ENCODE data around the gene MEPCE.
"Not testable (repeated sequence)": the region's sequence is repeated elsewhere in the genome, so short reads cannot be mapped to it uniquely, and the experiment has no call there.

Gene MEPCE

GRCh38 chr7:100433592-100434296, 4.1 kb downstream of the MEPCE start:
- no peak for DNase-seq (ENCODE audit: low read depth in 2 of 2)

DNA sequence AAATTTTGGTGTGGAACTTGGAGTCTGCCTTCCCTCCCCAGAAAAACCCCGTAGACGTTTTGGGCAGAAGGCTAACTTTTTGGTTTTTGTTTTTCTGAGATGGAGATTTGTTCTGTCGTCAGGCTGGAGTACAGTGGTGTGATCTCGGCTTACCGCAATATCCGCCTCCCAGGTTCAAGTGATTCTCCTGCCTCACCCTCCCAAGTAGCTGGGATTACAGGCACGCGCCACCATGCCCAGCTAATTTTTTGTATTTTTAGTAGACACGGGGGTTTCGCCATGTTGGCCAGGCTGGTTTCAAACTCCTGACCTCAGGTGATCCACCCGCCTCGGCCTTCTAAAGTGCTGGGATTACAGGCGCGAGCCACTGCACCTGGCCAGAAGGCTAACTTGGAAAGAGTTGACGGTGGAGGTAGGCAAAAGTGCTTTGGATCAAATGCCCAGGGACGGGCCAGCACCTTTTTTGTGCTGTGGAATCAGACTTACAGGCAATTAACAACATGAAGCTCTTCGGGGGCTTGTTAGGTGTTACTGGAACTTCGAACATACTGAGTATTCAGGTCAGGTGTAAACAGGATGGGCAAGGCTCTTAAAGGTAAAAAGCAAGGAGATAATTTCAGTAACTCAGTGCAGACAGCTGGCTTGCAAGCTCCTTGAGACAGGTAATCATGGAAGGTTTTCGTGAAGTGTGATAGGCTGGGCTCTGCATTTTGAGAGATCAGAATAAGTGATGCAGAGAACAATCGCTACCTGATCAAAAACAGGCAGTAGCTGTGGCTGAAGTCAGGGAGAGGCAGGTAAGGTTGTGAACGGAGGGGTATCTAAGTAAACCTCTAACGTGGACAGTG, 4.9 kb downstream of the MEPCE start:
- DNase-seq (ENCODE audit: low read depth in 2 of 2) = no peak

- DNase-seq (ENCODE audit: low read depth in 2 of 2) = peak in 1 of 2 donors; percentile 41
These were observed 6.0 kb downstream of the MEPCE start for GRCh38 chr7:100435401-100436304.

DNA sequence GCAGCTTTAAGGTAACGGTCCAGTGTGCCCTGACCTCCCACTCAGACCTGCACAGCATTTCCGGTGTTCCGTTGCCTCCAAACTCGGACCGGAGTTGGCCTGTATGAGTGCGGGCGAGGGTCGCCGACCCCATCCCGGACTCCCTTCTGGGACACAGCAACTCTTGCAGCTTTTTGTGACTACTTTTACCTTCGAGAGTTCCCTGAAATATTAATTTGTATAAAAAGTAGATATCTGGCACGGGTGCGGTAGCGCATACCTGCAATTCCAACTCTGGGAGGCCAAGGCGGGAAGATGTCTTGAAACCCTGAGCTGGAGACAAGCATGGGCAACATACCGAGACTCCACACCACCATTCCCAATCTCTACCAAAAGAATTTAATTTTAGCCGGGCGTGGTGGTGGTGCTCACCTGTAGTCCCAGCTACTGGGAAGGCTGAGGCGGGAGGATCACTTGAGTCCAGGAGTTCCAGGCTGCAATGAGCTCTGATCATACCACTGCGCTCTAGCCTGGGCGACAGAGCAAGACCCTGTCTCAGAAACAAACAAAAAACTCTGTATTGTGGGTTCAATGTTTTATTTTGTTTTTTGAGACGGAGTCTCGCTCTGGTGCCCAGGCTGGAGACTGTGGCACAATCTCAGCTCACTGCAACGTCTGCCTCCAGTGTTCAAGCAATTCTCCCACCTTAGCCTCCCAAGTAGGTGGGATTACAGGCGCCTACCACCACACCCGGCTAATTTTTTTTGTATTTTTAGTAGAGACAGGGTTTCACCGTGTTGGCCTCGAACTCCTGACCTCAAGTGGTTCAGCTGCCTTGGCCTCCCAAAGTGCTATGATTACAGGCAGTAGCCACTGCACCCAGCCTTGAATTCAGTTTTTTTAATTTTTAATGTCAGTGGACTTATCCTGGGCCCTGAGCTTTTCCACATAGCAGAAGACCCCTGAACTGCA, 7.8 kb downstream of the MEPCE start:
- no peak for DNase-seq (ENCODE audit: low read depth in 2 of 2)

- DNase-seq (ENCODE audit: low read depth in 2 of 2) = no peak
These were observed 8.5 kb downstream of the MEPCE start for GRCh38 chr7:100438172-100438571.

- DNase-seq (ENCODE audit: low read depth in 2 of 2) = not testable (repeated sequence)
These were observed 9.1 kb downstream of the MEPCE start for GRCh38 chr7:100438731-100439130.

GRCh38 chr7:100439244-100439643, 9.6 kb downstream of the MEPCE start:
- DNase-seq (ENCODE audit: low read depth in 2 of 2) = not testable (repeated sequence)

- DNase-seq (ENCODE audit: low read depth in 2 of 2) = no peak
These were observed 12.3 kb downstream of the MEPCE start for GRCh38 chr7:100441641-100442535.

GRCh38 chr7:100443096-100443840, 13.6 kb downstream of the MEPCE start:
- DNase-seq (ENCODE audit: low read depth in 2 of 2) = no peak

GRCh38 chr7:100444311-100445278, 15.0 kb downstream of the MEPCE start:
- DNase-seq (ENCODE audit: low read depth in 2 of 2) = no peak

- DNase-seq (ENCODE audit: low read depth in 2 of 2) = no peak
These were observed 16.4 kb downstream of the MEPCE start for GRCh38 chr7:100446040-100446439.

DNA sequence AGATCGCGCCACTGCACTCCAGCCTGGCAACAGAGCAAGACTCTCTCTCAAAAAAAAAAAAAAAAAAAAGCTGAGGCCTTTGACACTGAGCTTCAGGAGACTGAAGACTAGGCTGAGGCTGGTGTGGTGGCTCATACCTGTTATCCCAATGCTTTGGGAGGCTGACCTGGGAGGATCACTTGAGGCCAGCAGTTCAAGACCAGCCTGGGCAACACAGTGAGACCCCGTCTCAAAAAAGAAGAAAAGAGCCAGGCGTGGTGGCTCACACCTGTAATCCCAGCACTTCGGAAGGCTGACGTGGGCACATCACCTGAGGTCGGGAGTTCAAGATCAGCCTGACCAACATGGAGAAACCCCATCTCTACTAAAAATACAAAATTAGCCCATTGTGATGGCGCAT, 17.7 kb downstream of the MEPCE start:
- DNase-seq (ENCODE audit: low read depth in 2 of 2) = not testable (repeated sequence)

DNA sequence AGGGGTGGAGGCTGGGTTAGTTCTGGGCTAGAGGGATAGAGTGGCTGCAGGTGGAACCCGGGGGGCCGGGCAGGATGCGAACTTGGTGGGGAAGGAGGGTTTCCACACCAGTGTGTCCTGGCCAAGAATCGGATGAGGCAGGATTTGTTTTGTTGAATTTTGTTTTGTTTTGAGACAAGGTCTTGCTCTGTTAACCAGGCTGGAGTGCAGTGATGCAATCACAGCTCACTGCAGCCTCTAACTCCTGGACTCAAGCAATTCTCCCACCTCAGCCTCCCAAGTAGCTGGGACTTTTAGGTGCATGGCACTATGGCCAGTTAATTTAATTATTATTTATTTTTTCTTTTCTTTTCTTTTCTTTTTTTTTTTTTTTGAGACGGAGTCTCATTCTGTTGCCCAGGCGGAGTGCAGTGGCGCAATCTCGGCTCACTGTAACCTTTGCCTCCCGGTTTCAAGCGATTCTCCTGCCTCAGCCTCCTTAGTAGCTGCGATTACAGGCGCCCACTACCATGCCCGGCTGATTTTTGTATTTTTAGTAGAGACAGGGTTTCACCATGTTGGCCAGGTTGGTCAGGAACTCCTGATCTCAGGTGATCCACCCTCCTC, 19.7 kb downstream of the MEPCE start:
- no peak for DNase-seq (ENCODE audit: low read depth in 2 of 2)

- DNase-seq (ENCODE audit: low read depth in 2 of 2) = no peak
These were observed 22.9 kb downstream of the MEPCE start for GRCh38 chr7:100452513-100452912.

DNA sequence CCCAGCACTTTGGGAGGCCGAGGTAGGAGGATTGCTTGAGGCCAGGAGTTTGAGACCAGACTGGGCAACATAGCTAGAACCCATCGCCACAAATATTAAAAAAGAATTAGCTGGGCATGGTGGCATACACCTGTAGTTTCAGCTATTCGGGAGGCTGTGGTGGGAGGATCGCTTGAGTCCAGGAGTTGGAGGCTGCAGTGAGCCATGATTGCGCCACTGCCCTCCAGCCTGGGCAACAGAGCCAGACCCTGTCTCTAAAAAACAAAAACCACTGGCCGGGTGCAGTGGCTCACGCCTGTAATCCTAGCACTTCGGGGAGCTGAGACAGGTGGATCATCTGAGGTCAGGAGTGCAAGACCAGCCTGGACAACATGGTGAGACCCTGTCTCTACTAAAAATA, 24.2 kb downstream of the MEPCE start:
- DNase-seq (ENCODE audit: low read depth in 2 of 2) = not testable (repeated sequence)

- no peak for DNase-seq (ENCODE audit: low read depth in 2 of 2)
These were observed 25.6 kb downstream of the MEPCE start for GRCh38 chr7:100455206-100455605.

DNA sequence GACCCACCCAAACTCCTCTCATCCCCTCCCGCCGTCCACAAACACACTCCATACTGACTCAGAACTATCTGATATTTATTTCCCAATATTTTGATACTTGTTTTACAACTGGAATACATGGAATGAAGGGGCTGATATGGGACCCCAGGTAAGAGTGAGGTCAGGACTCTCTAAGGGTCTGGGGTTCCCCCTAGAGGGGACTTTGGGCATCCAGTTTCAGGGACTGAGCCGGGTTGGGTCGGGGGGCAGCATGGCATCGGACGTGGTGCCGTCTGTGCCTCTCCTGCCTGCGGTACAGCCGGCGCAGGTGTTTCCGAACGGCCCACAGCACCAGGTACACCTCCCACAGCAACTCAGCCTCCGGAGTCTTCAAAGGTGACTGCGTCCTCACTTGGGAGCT, 26.9 kb downstream of the MEPCE start:
- DNase-seq (ENCODE audit: low read depth in 2 of 2) = no peak

DNA sequence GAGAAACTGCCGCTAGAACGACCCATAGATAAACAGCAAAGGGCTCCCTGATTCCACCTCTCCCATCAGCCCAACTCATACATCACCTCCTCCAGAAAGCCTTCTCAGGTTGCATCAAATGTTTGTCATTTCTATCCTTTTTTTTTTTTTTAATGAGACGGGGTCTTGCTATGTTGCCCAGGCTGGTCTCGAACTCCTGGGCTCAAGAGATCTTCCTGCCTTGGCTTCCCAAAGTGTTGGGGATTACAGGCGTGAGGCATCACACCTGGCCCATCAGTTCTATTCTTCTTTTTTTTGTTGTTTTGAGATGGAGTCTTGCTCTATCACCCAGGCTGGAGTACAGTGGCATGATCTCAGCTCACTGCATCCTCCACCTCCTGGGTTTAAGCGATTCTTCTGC, 27.4 kb downstream of the MEPCE start:
- no peak for DNase-seq (ENCODE audit: low read depth in 2 of 2)
